Suprapubic skin (tissue), 4 donors: Measurements from ENCODE around the gene CTAGE1. TPM values are rescaled to one million over a fixed set of nuclear protein-coding genes. Genes with fewer than 3 reads are reported as not detected.

Experiments
- DNase-seq, 2 donors: peaks; one replicate each; pipeline ENCODE4 v3.0.0-alpha.2; 2019; ENCODE audit warnings: low spot score in 2 of 2
- H3K27ac ChIP-seq: fragments of 200-600 bp; sonication (generic); one replicate; pipeline ENCODE4 v1.5.1; 2019
- H3K27me3 ChIP-seq: fragments of 200-600 bp; sonication (generic); one replicate; pipeline ENCODE4 v1.5.1; 2019
- H3K36me3 ChIP-seq: fragments of 200-600 bp; sonication (generic); one replicate; pipeline ENCODE4 v1.5.1; 2019
- H3K4me1 ChIP-seq: fragments of 200-600 bp; sonication (generic); one replicate; pipeline ENCODE4 v1.5.1; 2019
- H3K4me3 ChIP-seq: fragments of 200-600 bp; sonication (generic); one replicate; pipeline ENCODE4 v1.5.1; 2019; ENCODE audit warnings: mild to moderate bottlenecking
- H3K9me3 ChIP-seq: fragments of 200-600 bp; sonication (generic); one replicate; pipeline ENCODE4 v1.5.1; 2019
- EP300 ChIP-seq: sonication (generic); formaldehyde crosslinking; IDR thresholded peaks from one replicate; pipeline ENCODE4 v1.6.1; 2017; ENCODE audit warnings: antibody characterized with exemption
- POLR2A ChIP-seq, 2 donors: fragments of 450-650 bp; IDR thresholded peaks; one replicate each; pipeline ENCODE4 v1.6.1; 2017; ENCODE audit warnings: antibody characterized with exemption in 2 of 2, mild to moderate bottlenecking in 2 of 2, moderate library complexity in 2 of 2
- POLR2AphosphoS5 ChIP-seq, 3 donors: sonication (generic); formaldehyde crosslinking; IDR thresholded peaks; one replicate each; pipeline ENCODE4 v1.6.1; 2017; ENCODE audit warnings: antibody characterized with exemption in 3 of 3
- WGBS: methylation state at CpG from one replicate; pipeline ENCODE4 v1.1.5; 2018; 5-methylcytosine and 5-hydroxymethylcytosine counted together
- total RNA-seq, 4 donors: library from RNA; depleted of rRNA; stranded (reverse); fragments of >200 nt; gene quantifications; one replicate each; pipeline ENCODE4 v1.1.0, GENCODE V29; 2016
- TF ChIP-seq, protein P1 (sequence below), 2 donors: fragments of 200-600 bp in 1 of 2; fragments of 450-650 bp in 1 of 2; sonication (generic) in 1 of 2; IDR thresholded peaks; one replicate each; pipeline ENCODE4 v1.5.1; 2016 to 2019; ENCODE audit warnings: antibody characterized with exemption in 2 of 2, mild to moderate bottlenecking in 1 of 2, moderate library complexity in 1 of 2

CTAGE1 gene
- total RNA-seq, 4 donors from 2014 or later = not detected

DNA sequence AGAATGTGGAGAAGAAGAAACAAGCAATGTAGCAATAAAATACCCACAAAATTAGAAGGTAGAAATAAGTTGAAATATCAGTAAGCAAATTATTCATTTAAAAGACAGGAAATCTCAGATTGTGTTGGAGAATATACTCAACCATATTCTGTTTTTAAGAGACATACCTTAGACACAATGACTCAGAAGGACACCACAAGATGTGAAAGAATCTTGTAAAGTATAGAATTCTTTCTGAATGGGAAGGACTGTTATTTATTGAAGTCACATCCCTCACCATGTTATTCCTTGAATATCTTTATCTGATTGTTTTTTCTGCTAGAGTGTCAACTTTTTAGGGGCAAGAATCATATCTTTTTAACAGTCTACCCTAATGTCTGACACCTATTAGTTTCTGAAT, 50.4 kb downstream of the CTAGE1 start:
- DNase-seq = no peak
- no peak for TF ChIP-seq POLR2AphosphoS5 (IDR thresholded peaks at IDR 0.05)
- no peak for TF ChIP-seq POLR2A (IDR thresholded peaks at IDR 0.05)
- TF ChIP-seq EP300 = no peak
- TF ChIP-seq, protein P1, sequence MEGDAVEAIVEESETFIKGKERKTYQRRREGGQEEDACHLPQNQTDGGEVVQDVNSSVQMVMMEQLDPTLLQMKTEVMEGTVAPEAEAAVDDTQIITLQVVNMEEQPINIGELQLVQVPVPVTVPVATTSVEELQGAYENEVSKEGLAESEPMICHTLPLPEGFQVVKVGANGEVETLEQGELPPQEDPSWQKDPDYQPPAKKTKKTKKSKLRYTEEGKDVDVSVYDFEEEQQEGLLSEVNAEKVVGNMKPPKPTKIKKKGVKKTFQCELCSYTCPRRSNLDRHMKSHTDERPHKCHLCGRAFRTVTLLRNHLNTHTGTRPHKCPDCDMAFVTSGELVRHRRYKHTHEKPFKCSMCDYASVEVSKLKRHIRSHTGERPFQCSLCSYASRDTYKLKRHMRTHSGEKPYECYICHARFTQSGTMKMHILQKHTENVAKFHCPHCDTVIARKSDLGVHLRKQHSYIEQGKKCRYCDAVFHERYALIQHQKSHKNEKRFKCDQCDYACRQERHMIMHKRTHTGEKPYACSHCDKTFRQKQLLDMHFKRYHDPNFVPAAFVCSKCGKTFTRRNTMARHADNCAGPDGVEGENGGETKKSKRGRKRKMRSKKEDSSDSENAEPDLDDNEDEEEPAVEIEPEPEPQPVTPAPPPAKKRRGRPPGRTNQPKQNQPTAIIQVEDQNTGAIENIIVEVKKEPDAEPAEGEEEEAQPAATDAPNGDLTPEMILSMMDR (IDR thresholded peaks at IDR 0.05) = no peak
- Histone ChIP-seq H3K4me1 (no peaks in the 10 kb centered on the region), H3K4me3 (no peak overlapping the region), H3K27ac (no peak overlapping the region), H3K27me3 (peaks cover 9% of the 10 kb centered on the region), H3K9me3 (no peaks in the 10 kb centered on the region), H3K36me3 (no peaks in the 10 kb centered on the region)

DNA sequence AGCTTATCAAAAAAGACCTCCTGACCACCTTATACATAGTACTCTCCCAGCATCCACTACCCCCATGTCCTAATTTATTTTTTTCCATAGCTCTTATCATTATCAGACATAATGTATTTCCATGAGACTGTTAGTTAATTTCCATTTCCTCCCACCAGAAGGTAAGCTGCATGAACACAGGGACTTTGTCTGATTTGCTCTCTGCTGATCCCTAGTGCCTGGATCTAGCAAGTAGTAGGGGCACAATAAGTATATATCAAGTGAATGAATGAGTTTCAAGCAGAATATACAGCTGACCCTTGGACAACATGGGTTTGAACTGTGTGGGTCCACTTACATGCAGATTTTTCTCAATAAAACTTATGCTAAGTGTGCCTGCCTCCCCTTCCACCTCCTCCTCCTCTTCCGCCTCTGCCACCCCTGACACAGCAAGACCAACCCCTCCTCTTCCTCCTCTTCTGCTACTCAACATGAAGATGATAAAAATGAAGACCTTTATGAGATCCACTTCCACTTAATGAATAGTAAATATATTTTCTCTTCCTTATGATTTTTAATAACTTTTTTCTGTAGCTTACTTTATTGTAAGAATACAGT, 53.8 kb downstream of the CTAGE1 start:
- no peak for DNase-seq
- no peaks in the 10 kb centered on the region for H3K9me3 ChIP-seq
- 77% methylated on average over 1 of the region's 1 CpG for WGBS
- H3K27me3 ChIP-seq = peaks cover 14% of the 10 kb centered on the region
- no peaks in the 10 kb centered on the region for H3K4me1 ChIP-seq
- no peak for TF ChIP-seq POLR2A (IDR thresholded peaks at IDR 0.05)
- no peak for TF ChIP-seq EP300
- TF ChIP-seq POLR2AphosphoS5 (IDR thresholded peaks at IDR 0.05) = no peak
- TF ChIP-seq, protein P1 (IDR thresholded peaks at IDR 0.05) = no peak
- no peaks in the 10 kb centered on the region for H3K36me3 ChIP-seq
- H3K27ac ChIP-seq = no peak overlapping the region
- H3K4me3 ChIP-seq = no peak overlapping the region

Other genes starting within 250 kb of the CTAGE1 start
- gene GATA6, start 248.3 kb downstream of the CTAGE1 start, total RNA-seq = 1 to 10 TPM; 2.1 to 3.4 (median 2.6) TPM